ENCODE data around the gene CYP8B1.
"Not testable (repeated sequence)": the region's sequence is repeated elsewhere in the genome, so short reads cannot be mapped to it uniquely, and the experiment has no call there.

The CYP8B1 gene

DNA sequence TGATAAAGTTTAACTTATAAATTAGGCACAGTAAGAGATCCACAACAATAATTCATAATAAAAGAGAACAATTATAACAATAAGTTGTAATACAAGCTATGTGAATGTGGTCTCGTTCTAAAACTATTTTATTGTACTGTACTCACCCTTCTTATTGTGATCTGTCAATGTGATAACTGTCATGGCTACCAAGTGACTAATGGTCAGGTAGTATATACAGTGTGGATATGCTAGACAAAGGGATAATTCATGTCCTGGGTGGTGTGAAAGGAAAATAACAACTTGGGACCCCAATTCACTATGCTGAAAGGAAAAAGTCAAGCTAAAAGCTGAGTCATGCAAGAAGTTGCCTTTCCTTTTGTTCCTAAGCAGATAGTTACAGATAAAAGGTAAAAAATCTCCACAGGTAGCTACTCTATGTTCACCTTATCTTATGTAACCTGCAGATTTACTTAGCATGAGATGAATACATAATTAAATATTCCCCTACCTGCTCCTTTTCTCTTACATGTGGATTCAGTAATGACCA lies 10.7 kb upstream of the CYP8B1 start:
- no peak for FAIRE-seq

DNA sequence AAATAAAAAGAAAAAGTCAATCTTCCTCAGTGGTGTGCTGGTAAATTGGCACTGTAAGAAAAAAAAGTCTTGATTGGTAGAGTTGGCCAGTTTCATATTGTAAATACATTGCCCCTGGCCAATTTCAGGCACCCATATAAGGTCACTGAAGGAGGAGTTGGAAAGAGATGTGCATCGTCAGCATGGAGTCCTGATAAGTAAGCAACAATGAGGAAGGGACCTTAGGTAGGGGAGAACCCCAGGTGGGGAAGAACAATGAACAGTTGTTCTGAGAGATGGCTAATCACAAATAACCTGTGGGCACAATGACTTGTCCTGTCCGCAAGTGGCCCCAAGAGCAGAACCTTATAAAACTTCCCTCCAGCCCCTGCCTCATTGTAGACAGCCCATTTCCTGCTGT lies 8.6 kb upstream of the CYP8B1 start:
- DNase-seq (ENCODE audit: insufficient read length, low spot score): no peak
- TF ChIP-seq, protein P1, sequence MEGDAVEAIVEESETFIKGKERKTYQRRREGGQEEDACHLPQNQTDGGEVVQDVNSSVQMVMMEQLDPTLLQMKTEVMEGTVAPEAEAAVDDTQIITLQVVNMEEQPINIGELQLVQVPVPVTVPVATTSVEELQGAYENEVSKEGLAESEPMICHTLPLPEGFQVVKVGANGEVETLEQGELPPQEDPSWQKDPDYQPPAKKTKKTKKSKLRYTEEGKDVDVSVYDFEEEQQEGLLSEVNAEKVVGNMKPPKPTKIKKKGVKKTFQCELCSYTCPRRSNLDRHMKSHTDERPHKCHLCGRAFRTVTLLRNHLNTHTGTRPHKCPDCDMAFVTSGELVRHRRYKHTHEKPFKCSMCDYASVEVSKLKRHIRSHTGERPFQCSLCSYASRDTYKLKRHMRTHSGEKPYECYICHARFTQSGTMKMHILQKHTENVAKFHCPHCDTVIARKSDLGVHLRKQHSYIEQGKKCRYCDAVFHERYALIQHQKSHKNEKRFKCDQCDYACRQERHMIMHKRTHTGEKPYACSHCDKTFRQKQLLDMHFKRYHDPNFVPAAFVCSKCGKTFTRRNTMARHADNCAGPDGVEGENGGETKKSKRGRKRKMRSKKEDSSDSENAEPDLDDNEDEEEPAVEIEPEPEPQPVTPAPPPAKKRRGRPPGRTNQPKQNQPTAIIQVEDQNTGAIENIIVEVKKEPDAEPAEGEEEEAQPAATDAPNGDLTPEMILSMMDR (IDR thresholded peaks at IDR 0.05; ENCODE audit: insufficient read depth, missing control alignments): no peak
- no peak for FAIRE-seq

More for the DNA sequence above, 10.7 kb upstream of the CYP8B1 start:
- TF ChIP-seq, protein P1 (IDR thresholded peaks at IDR 0.05; ENCODE audit: insufficient read depth, missing control alignments): no peak
- DNase-seq (ENCODE audit: insufficient read length, low spot score): no peak

DNA sequence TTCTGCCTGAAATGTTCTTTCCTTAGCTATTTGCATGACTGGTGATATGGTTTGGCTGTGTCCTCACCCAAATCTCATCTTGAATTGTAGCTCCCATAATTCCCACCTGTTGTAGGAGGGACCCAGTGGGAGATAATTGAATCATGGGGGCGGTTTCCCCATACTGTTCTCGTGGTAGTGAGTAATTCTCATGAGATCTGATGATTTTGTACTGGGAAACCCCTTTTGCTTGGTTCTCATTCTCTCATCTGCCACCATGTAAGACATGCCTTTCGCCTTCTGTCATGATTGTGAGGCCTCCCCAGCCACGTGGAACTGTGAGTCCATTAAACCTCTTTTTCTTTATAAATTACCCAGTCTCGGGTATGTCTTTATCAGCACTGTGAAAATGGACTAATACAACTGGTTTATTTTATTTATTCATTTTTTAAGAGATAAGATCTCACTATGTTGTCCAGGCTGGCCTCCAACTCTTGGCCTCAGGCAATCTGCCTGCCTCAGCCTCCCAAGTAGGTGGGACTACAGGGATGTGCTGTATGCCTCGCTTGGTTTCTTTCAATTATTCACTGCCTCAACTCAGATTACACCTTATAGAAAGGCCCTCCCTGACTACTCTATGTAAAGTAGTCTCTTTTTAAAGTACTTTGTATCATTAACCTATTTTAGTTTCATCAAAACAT lies 7.7 kb upstream of the CYP8B1 start:
- FAIRE-seq; DNase-seq (ENCODE audit: insufficient read length, low spot score): not testable (repeated sequence)

DNA sequence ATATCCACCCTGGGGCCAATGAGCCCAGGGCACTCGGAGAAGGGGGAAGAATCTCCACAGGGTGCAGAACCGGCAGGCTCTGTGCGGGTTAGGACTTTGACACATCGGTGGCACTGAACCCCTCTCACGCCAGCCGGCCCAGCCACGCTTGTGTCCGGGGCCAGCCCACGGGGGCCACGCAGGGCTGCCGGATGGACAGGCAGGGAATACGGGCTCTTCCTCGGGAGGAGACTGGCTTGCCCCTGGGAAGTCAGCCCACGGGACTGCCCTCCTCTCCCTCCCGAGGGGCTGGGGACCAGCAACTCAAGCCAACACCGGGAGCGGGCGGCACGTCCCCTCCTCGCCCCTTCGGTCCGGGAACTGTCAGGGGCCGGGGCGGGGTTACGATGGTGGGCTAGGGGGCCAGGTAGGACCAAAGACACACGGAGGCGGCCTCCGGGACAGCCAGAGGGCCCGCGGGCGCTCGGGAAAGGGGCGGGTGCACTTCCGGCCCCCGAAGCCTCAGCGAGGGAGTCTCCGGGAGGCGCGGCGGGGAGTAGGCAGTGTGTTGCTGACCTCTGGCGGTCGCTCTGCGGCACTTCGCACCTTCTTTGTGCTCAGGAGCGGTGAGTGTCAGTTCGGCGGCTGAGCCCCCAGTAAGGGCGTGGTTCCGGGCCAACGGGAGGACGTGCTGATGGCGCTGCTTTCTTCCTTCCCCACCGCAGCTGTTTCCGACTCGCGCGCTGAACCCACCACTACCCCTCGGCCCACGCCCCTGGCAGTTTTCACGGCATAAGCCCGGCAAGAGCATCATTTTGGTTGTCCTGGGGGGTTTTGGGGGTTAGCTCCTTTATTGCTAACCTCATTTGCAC lies 5.1 kb upstream of the CYP8B1 start:
- FAIRE-seq: no peak
- TF ChIP-seq, protein P1 (IDR thresholded peaks at IDR 0.05; ENCODE audit: insufficient read depth, missing control alignments): peak; percentile 86

DNA sequence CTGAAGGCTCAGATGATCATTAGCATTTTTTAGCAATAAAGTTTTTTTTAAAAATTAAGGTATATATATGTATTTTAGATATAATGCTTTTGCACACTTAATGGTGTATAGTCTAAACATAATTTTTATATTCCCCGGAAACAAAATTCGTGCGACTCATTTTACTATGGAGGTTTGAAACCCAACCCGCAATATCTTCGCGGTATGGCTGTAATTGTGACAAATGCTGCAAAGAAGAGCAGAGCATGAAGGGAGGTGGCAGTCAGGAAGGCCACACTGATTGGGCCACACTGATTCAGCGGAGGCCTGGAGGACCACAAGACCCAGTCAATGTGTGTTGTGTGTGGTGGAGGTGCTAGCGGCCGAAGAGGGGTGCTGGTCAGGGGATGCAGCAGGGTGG lies 4.5 kb upstream of the CYP8B1 start:
- FAIRE-seq (no peak), DNase-seq (ENCODE audit: insufficient read length, low spot score) (no peak)
- TF ChIP-seq, protein P1 (IDR thresholded peaks at IDR 0.05; ENCODE audit: insufficient read depth, missing control alignments): no peak

More for the DNA sequence above, 5.1 kb upstream of the CYP8B1 start:
- DNase-seq (ENCODE audit: insufficient read length, low spot score): peak; percentile 94

DNA sequence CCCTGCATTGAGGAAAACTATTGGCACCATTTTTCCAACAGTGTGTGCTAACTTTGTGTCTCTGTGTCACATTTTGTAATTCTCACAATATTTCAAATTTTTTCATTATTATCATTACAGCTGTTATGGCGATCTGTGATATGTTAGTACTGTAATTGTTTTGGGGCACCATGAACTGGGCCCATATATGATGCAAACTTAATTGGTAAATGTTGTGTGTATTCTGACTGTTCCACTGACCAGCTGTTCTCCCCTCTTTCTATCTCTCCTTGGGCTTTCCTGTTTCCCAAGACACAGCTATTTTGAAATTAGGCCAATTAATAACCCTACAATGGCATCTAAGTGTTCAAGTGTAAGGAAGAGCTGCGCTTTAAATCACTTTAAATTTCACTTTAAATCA lies 2.2 kb upstream of the CYP8B1 start:
- TF ChIP-seq, protein P1 (IDR thresholded peaks at IDR 0.05; ENCODE audit: insufficient read depth, missing control alignments): no peak
- no peak for DNase-seq (ENCODE audit: insufficient read length, low spot score)
- FAIRE-seq: no peak

DNA sequence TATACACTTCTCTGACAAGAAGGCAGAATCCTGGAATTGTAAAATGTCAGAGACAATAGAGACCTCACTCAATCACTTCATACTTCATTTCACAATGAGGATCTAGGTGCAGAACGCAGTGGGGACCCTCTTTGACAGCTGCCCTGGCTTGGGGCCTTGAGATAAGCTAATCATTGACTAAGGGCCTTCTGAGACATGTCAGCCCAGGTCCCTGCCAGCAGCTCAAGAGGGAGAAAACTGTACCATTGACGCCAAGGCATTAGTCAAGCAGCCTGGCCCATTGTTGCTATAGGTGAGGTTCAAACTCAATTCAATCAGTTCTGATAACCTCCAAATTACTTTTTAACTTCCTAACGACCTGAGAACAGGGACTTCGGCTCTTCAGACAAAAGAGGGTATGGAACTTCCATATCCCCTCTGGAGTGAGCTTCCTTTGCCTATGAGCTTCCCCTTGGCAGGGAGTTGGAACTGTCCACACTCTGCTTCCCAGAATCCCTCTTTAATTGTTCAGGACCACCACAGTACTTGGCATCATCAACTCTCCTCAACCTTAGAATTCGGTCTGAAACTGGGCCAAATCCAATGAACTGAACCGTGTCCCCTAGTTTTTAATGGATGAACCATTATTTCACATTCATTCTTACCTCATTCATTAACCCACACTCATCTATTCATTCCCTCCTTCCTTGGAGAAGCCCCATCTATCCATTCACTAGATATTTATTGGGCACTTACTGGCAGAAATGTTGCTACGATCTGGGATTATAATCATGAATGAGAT lies 1.5 kb upstream of the CYP8B1 start:
- TF ChIP-seq, protein P1 (IDR thresholded peaks at IDR 0.05; ENCODE audit: insufficient read depth, missing control alignments): no peak
- DNase-seq (ENCODE audit: insufficient read length, low spot score) (no peak), FAIRE-seq (no peak)

Measured in D721Med (cell line).